SU-DHL-6 (cell line): Measurements from ENCODE around the gene MYO7A.

Experiments used
- CTCF ChIP-seq: fragments of 200-600 bp; sonication (generic); IDR thresholded peaks from one replicate; pipeline ENCODE4 v1.5.1; 2017; ENCODE audit warnings: antibody characterized with exemption, mild to moderate bottlenecking, low read length, moderate library complexity; ENCODE audit not compliant: insufficient read depth, poor library complexity, severe bottlenecking
- EZH2phosphoT487 ChIP-seq: fragments of 200-600 bp; sonication (generic), shearing (Covaris generic); conservative IDR thresholded peaks from 2 replicates; pipeline ENCODE4 v1.6.1; 2018; ENCODE audit warnings: mild to moderate bottlenecking, antibody characterized with exemption, low read length, moderate library complexity, mixed read lengths

GRCh38 chr11:77259641-77260040, 131.6 kb downstream of the MYO7A start:
- TF ChIP-seq CTCF (no peak), EZH2phosphoT487 (no peak)
